HG02938 (cell line): ENCODE data around the gene SOD1.

Source experiments
- ATAC-seq: cut with Tn5 transposase; IDR thresholded peaks from one replicate; pipeline ENCODE4 v1.9.1; 2021; ENCODE audit warnings: mild to moderate bottlenecking, moderate library complexity; ENCODE audit not compliant: unreplicated experiment

The SOD1 gene

GRCh38 chr21:31678478-31678877, 19.0 kb downstream of the SOD1 start:
- ATAC-seq, result no peak

- no peak for ATAC-seq
Observed at GRCh38 chr21:31682620-31683019, 23.1 kb downstream of the SOD1 start.

- no peak for ATAC-seq
Observed at GRCh38 chr21:31683029-31683428, 23.5 kb downstream of the SOD1 start.

- ATAC-seq, result no peak
Observed at GRCh38 chr21:31684918-31685317, 25.4 kb downstream of the SOD1 start.

GRCh38 chr21:31686272-31686915, 26.9 kb downstream of the SOD1 start:
- no peak for ATAC-seq

GRCh38 chr21:31687108-31687507, 27.6 kb downstream of the SOD1 start:
- no peak for ATAC-seq

GRCh38 chr21:31688603-31689368, 29.3 kb downstream of the SOD1 start:
- ATAC-seq, result no peak

- no peak for ATAC-seq
Observed at GRCh38 chr21:31693222-31693621, 33.7 kb downstream of the SOD1 start.

GRCh38 chr21:31696424-31696823, 36.9 kb downstream of the SOD1 start:
- ATAC-seq, result no peak

- no peak for ATAC-seq
Observed at GRCh38 chr21:31698461-31698860, 39.0 kb downstream of the SOD1 start.

GRCh38 chr21:31700040-31700439, 40.5 kb downstream of the SOD1 start:
- no peak for ATAC-seq

- ATAC-seq, result no peak
Observed at GRCh38 chr21:31706562-31706961, 47.1 kb downstream of the SOD1 start.

GRCh38 chr21:31707499-31707898, 48.0 kb downstream of the SOD1 start:
- no peak for ATAC-seq

GRCh38 chr21:31708541-31708940, 49.0 kb downstream of the SOD1 start:
- ATAC-seq, result no peak

GRCh38 chr21:31710586-31710985, 51.1 kb downstream of the SOD1 start:
- ATAC-seq, result no peak

GRCh38 chr21:31711326-31711725, 51.8 kb downstream of the SOD1 start:
- no peak for ATAC-seq

GRCh38 chr21:31711745-31712285, 52.3 kb downstream of the SOD1 start:
- no peak for ATAC-seq

- ATAC-seq, result no peak
Observed at GRCh38 chr21:31713115-31713514, 53.6 kb downstream of the SOD1 start.

- no peak for ATAC-seq
Observed at GRCh38 chr21:31713973-31714740, 54.7 kb downstream of the SOD1 start.

- ATAC-seq, result no peak
Observed at GRCh38 chr21:31714741-31715365, 55.4 kb downstream of the SOD1 start.

GRCh38 chr21:31716106-31716505, 56.6 kb downstream of the SOD1 start:
- no peak for ATAC-seq
